GM12872 (cell line): ENCODE results near the gene USP49.

Source experiments
- TF ChIP-seq, protein P1 (sequence below): IDR thresholded peaks from 3 replicates; pipeline ENCODE4 v1.5.1; 2011; ENCODE audit warnings: low read depth, mild to moderate bottlenecking, low read length, moderate library complexity; ENCODE audit not compliant: insufficient read depth

USP49 gene

DNA sequence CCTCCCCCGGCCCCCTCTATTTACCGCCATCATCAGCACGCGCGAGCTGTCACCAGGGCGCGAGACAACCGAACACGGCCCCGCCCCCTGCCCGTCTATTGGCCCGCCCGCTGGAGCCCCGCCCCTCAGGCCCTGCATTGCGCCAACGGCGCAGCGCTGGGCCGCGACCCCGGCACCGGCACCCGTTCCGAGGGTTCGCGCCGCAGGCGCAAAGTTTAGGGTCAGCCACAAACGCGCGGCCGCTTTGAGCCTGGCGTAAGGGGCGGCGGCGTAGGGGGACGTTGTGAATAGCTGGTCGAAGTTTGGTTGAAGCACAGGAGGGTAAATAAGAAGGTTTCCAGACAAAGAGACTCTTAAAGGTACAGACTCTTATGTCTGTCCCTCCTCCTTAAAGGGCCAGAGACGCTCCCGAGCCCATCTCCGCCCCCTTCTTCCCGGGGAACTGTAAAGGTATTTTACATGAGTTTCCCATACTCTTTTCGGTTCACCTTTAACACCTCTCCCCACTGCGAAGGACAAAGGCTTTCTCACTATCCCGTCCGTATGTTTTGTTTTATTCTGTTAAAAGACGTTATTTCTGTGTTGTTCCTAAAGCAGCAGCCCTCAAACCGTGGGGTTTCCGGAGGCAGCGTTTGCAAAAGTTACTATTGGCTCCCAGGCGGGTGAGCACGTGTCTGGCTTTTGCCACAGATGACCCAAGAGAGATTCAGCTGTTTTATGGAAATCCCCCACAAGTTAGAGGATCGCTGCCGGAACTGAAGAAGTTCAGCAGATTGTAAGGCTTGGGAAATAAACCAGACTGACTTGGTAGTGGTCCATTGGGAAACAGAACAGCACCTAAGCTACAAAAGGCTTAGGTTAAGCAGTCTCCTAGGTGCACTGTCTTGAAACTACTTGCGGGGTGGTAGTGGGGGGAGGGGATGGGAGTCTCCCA is at the start of gene USP49:
TSS of gene USP49 (minus strand) at position 76 of the 934 bp plus-strand sequence. CDS start 88,392 bp downstream, outside the sequence.
- TF ChIP-seq, protein P1, sequence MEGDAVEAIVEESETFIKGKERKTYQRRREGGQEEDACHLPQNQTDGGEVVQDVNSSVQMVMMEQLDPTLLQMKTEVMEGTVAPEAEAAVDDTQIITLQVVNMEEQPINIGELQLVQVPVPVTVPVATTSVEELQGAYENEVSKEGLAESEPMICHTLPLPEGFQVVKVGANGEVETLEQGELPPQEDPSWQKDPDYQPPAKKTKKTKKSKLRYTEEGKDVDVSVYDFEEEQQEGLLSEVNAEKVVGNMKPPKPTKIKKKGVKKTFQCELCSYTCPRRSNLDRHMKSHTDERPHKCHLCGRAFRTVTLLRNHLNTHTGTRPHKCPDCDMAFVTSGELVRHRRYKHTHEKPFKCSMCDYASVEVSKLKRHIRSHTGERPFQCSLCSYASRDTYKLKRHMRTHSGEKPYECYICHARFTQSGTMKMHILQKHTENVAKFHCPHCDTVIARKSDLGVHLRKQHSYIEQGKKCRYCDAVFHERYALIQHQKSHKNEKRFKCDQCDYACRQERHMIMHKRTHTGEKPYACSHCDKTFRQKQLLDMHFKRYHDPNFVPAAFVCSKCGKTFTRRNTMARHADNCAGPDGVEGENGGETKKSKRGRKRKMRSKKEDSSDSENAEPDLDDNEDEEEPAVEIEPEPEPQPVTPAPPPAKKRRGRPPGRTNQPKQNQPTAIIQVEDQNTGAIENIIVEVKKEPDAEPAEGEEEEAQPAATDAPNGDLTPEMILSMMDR, result no peak

DNA sequence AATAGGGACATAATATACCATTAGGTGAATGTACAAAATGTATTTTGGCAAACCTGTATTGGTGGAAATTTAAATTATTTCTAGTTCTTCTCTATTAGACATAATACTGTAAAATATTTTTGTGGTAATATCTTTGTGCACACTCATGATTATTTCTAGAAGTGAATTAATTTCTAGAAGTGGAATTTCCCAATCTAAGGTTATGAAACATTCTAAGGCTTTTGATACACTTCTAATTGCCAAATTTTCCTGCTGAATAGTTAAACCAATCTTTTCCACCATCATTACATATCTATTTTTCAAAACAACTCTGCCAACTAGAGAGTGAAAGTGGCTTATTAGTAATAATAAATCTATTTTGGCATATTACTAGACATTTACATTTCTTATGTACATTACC is 48.3 kb upstream of the USP49 start:
- TF ChIP-seq, protein P1, result no peak

DNA sequence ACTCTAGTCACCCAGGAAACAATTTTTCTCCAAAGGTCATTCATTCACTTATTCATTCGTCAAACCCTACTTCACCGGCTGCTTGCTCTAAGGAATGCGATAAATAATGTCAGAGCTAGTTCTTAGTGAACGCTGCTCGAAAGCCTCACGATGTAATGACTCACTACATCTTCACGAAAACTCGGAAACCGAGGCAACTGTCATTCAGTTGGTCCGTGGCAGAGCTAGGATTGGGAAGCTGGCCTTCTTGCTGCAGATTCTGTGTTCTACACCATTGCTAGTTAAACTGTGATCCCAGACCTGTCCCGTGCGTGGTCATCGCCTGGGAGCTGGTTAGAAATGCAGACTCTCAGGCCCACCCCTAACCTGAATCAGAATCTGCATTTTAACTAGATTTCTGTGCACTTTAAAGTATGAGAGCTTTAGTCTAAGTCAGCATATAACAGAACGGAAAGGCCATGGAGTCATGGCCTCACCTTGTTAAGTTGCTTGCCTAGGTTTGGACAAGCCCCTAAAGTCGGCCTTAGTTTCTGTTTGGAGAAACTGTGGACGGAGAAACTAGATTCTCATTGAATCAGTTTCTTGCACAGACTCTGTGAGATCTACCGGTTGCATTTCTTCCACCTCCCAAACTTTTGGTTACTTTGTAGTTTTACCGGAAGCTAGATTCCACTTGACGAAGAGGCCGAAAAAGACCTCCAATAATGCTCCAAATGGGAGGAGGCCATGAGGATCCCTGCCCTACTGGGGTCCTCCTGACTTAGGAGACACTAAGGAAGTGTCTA is 47.1 kb upstream of the USP49 start:
- TF ChIP-seq, protein P1, result no peak

DNA sequence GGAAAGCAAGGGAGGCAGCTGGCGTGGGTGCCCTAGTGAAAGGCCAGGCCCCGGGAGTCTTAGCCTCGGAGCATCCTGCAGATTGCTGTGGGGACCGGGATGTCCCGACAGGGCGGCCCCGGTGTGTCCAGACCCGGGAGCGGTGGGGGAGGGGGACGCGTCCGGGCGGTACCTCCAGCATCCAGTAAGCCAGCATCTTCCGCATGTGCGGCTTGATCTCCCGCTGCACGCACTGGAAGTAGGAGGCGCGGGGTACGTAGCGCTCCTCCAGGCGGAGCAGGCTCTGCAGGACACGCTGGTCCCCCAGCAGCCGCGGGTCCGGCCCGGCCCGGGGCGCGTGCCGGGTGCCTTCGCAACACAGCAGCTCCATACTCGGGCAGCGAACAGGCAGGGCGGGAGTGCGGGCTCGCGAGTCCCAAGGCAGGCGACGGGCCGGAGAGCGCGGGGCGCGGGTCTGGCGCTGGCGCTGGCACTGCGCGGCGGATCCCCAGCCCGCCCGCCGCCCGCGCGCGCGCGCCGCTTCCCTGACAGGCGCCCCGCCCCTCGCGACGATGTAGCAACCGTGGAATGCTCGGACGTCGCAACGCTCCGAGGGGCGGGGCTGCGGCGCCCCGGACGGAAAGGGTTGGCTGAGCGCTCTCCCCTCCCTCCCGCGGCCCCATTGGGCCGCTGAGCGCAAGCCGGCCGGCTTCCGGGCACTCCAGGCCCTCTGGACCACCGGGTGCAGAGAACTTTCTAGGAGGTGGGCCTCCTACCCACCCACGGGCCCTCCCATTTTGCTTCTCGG is 46.3 kb upstream of the USP49 start, which contains the start of gene CCND3:
TSS of gene CCND3 (minus strand) at position 529 of the 787 bp plus-strand sequence. CDS start at position 370, 159 bp downstream.
- TF ChIP-seq, protein P1, result no peak

DNA sequence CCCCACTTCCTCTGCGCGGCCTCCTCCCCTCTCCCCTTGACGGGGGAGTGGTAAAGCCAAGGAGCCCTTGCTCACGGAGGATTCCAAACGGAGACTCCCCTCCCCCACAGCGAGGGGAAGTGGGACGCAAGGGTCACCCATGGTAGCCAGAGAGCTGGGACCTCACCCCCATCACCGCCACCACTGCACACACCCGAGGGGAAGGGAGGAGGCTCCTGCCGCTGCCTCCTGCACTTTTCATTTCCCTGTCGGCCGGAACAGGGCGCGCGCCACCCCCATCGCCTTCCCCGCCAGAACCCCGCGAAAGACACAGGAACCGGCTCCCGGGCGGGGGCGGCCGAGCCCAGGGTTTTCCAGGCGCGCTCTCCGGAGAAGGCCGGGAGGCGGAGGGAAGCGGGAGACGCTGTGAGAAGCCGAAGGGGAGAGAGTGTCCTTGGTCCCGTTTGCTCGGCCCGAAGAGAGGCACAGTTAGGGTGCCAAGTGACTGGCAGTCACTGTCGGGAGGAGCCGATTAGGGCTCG is 45.6 kb upstream of the USP49 start:
- TF ChIP-seq, protein P1, result no peak

DNA sequence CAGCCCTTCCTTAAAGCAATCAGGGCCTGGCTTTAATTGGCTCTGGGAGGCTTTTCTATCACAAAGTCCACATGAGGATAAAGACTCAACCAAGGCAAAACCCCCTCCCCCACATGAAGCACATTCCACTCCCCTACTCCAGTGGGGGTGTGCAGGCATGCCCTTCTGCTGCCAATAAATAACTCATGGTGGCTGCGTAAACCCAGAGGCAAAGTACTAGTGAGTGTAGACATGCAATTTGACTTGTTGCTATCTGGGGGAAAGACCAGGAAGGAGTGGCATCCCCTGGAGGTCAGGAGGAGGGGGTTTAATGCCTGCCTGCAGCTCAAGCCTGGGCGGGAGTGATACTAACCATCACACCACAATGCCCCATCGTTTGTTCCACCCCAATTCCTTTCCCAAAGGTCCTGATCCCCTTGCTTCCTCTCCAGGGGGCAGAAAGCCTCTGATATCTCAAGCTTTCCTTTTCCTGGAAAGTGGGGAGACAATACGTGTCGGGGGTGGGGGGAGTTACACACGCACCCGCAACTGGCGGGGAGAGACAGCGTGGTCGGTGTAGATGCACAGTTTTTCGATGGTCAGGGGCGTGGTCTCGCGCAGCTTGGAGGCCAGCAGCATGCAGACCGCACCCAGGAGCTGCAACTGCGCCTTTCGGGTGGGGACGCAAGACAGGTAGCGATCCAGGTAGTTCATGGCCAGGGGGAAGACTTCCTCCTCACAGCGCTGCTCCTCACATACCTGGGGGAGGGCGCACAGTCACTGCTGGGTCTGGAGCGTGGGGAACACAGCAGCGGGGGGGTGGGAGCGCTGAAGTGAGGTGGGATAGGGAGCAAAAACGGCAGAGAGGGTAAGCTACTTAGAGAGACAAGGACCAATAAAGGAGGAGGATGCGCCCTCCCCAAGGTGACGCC is 44.9 kb upstream of the USP49 start:
- TF ChIP-seq, protein P1, result no peak
